GM23338 (cell line): ENCODE results near the gene SFMBT2. TPM values are rescaled to one million over a fixed set of nuclear protein-coding genes. Genes with fewer than 3 reads are reported as not detected.

Experiments used
- ATAC-seq: fragments of 200-7000 bp; cut with Tn5 transposase; 3 replicates; pipeline ENCODE4 v1.9.1; 2020
- DNase-seq: peaks from one replicate; pipeline ENCODE4 v3.0.0-alpha.2; 2015; ENCODE audit warnings: low spot score
- H2AFZ ChIP-seq: fragments of 200-600 bp; sonication (generic); 2 replicates; pipeline ENCODE4 v1.8.0; 2016; ENCODE audit warnings: antibody characterized with exemption, mild to moderate bottlenecking, moderate library complexity
- H3F3A ChIP-seq: fragments of 200-600 bp; sonication (generic); replicated peaks from 2 replicates; pipeline ENCODE4 v1.8.0; 2017; ENCODE audit warnings: antibody characterized with exemption, mixed run types, low read depth
- H3K27ac ChIP-seq: fragments of 200-600 bp; sonication (generic); 2 replicates; pipeline ENCODE4 v1.6.1; 2016; ENCODE audit warnings: low read depth
- H3K27me3 ChIP-seq: fragments of 200-600 bp; sonication (generic); 2 replicates; pipeline ENCODE4 v1.8.0; 2016; ENCODE audit warnings: mild to moderate bottlenecking, mixed run types, moderate library complexity; ENCODE audit not compliant: insufficient read depth
- H3K36me3 ChIP-seq: fragments of 200-600 bp; sonication (generic); 2 replicates; pipeline ENCODE4 v1.8.0; 2016; ENCODE audit warnings: mild to moderate bottlenecking; ENCODE audit not compliant: insufficient read depth
- H3K4me1 ChIP-seq: fragments of 200-600 bp; sonication (generic); 2 replicates; pipeline ENCODE4 v1.8.0; 2016; ENCODE audit warnings: mild to moderate bottlenecking, moderate library complexity; ENCODE audit not compliant: insufficient read depth
- H3K4me2 ChIP-seq: fragments of 200-600 bp; sonication (generic); 2 replicates; pipeline ENCODE4 v1.7.1; 2017; ENCODE audit warnings: mixed run types
- H3K4me3 ChIP-seq: fragments of 200-600 bp; sonication (generic); 2 replicates; pipeline ENCODE4 v1.6.1; 2016; ENCODE audit warnings: mixed run types
- H3K79me2 ChIP-seq: fragments of 200-600 bp; sonication (generic); replicated peaks from 2 replicates; pipeline ENCODE4 v1.8.0; 2017; ENCODE audit warnings: mild to moderate bottlenecking; ENCODE audit not compliant: insufficient read depth
- H3K9me2 ChIP-seq: fragments of 200-600 bp; sonication (generic); 2 replicates; pipeline ENCODE4 v1.8.0; 2017; ENCODE audit not compliant: insufficient read depth
- H4K20me1 ChIP-seq: fragments of 200-600 bp; sonication (generic); replicated peaks from 2 replicates; pipeline ENCODE4 v1.8.0; 2017; ENCODE audit warnings: mild to moderate bottlenecking; ENCODE audit not compliant: insufficient read depth
- H3K27ac Mint-ChIP-seq: 2 replicates; pipeline ENCODE4 v1.8.0; 2020; ENCODE audit warnings: inconsistent platforms, mild to moderate bottlenecking, moderate library complexity, mixed read lengths
- H3K27me3 Mint-ChIP-seq: 3 replicates; pipeline ENCODE4 v1.8.0; 2022; ENCODE audit warnings: low read depth, mild to moderate bottlenecking, moderate library complexity, mixed read lengths, inconsistent platforms; ENCODE audit not compliant: insufficient read depth, poor library complexity
- H3K36me3 Mint-ChIP-seq: 3 replicates; pipeline ENCODE4 v1.8.0; 2021; ENCODE audit warnings: low read depth, mild to moderate bottlenecking, inconsistent platforms, moderate library complexity, mixed read lengths
- H3K4me1 Mint-ChIP-seq: 3 replicates; pipeline ENCODE4 v1.8.0; 2020; ENCODE audit warnings: mild to moderate bottlenecking, inconsistent platforms, mixed read lengths
- H3K4me3 Mint-ChIP-seq: 3 replicates; pipeline ENCODE4 v1.8.0; 2021; ENCODE audit warnings: moderate library complexity, mild to moderate bottlenecking, inconsistent platforms, mixed read lengths
- H3K9me3 Mint-ChIP-seq: 3 replicates; pipeline ENCODE4 v1.8.0; 2020; ENCODE audit warnings: moderate library complexity, mild to moderate bottlenecking, inconsistent platforms, mixed read lengths
- ETS1 ChIP-seq: IDR thresholded peaks from 2 replicates; pipeline ENCODE4 v1.6.1; 2016; ENCODE audit warnings: antibody characterized with exemption
- EZH2 ChIP-seq: fragments of 200-600 bp; sonication (generic); IDR thresholded peaks from one replicate; pipeline ENCODE4 v1.8.0; 2017; ENCODE audit warnings: antibody characterized with exemption, mild to moderate bottlenecking, low read depth; ENCODE audit not compliant: unreplicated experiment
- EZH2phosphoT487 ChIP-seq: fragments of 200-600 bp; sonication (generic); IDR thresholded peaks from one replicate; pipeline ENCODE4 v1.8.1; 2018; ENCODE audit warnings: antibody characterized with exemption; ENCODE audit not compliant: unreplicated experiment
- JUNB ChIP-seq: IDR thresholded peaks from one replicate; pipeline ENCODE4 v1.6.1; 2016; ENCODE audit warnings: antibody characterized with exemption; ENCODE audit not compliant: unreplicated experiment
- NANOG ChIP-seq: IDR thresholded peaks from 2 replicates; pipeline ENCODE4 v1.6.1; 2016; ENCODE audit warnings: antibody characterized with exemption, borderline replicate concordance
- POLR2AphosphoS5 ChIP-seq: IDR thresholded peaks from 2 replicates; pipeline ENCODE4 v1.6.1; 2016; ENCODE audit warnings: antibody characterized with exemption, low read depth
- REST ChIP-seq: IDR thresholded peaks from one replicate; pipeline ENCODE4 v1.6.1; 2018; ENCODE audit warnings: antibody characterized with exemption; ENCODE audit not compliant: unreplicated experiment
- ZNF114 ChIP-seq: fragments of 250-450 bp; sonication (Bioruptor Pico); IDR thresholded peaks from 2 replicates; pipeline ENCODE4 v1.5.0; 2020; ENCODE audit warnings: mild to moderate bottlenecking, moderate library complexity
- ZNF331 ChIP-seq: fragments of 250-450 bp; sonication (Bioruptor Pico); IDR thresholded peaks from 2 replicates; pipeline ENCODE4 v1.5.0; 2020; ENCODE audit warnings: low read depth, mild to moderate bottlenecking, moderate library complexity
- ZNF462 ChIP-seq: fragments of 250-450 bp; sonication (Bioruptor Pico); IDR thresholded peaks from 2 replicates; pipeline ENCODE4 v1.5.0; 2020; ENCODE audit warnings: mild to moderate bottlenecking, moderate library complexity
- polyA plus RNA-seq: library from polyadenylated mRNA; unstranded; fragments of >200 nt; fragmentation: Nextera tagmentation; extraction: Ambion mirVana; gene quantifications from 2 replicates; pipeline ENCODE4 v1.2.1, GENCODE V29; 2016
- total RNA-seq: library from RNA; depleted of rRNA; stranded (reverse); fragments of >200 nt; shearing (Covaris generic); gene quantifications from 2 replicates; pipeline ENCODE4 v1.2.3, GENCODE V29; 2014
- TF ChIP-seq, protein P1 (sequence below), 2 experiments: fragments of 200-600 bp in 1 of 2; sonication (generic) in 1 of 2; conservative IDR thresholded peaks; 2 replicates each; pipeline versions ENCODE4 v1.5.1 to v1.6.1; 2016 to 2017; ENCODE audit warnings: antibody characterized with exemption in 2 of 2, low read depth in 2 of 2, mild to moderate bottlenecking in 2 of 2, moderate library complexity in 1 of 2

SFMBT2 gene
- total and polyA plus RNA-seq, 2 experiments from 2014 or later, result 2.7 to 6.7 TPM

- Histone ChIP-seq H3K27me3 (peaks cover 11% of the 10 kb centered on the region), H3K4me2 (no peak overlapping the region), H3K4me1 (peaks cover 23% of the 10 kb centered on the region), H2AFZ (no peak overlapping the region), H3K27ac (no peak overlapping the region), H3K36me3 (no peaks in the 10 kb centered on the region), H4K20me1 (peaks cover 10% of the 10 kb centered on the region), H3K4me3 (no peak overlapping the region), H3K9me2 (no peaks in the 10 kb centered on the region), H3F3A (no peaks in the 10 kb centered on the region), H3K79me2 (peaks cover 76% of the 10 kb centered on the region)
- Mint-ChIP-seq H3K9me3 (no peaks in the 10 kb centered on the region), H3K4me1 (peaks cover 19% of the 10 kb centered on the region; the same call in 2 of the 3 replicates), H3K27me3 (peaks cover 8% of the 10 kb centered on the region), H3K4me3 (no peak overlapping the region), H3K36me3 (no peaks in the 10 kb centered on the region; the same call in 2 of the 3 replicates), H3K27ac (no peak overlapping the region)
- no peak for ATAC-seq
- no peak for DNase-seq
- no peak for TF ChIP-seq EZH2phosphoT487
- no peak for TF ChIP-seq EZH2
- no peak for TF ChIP-seq NANOG
- TF ChIP-seq, protein P1, sequence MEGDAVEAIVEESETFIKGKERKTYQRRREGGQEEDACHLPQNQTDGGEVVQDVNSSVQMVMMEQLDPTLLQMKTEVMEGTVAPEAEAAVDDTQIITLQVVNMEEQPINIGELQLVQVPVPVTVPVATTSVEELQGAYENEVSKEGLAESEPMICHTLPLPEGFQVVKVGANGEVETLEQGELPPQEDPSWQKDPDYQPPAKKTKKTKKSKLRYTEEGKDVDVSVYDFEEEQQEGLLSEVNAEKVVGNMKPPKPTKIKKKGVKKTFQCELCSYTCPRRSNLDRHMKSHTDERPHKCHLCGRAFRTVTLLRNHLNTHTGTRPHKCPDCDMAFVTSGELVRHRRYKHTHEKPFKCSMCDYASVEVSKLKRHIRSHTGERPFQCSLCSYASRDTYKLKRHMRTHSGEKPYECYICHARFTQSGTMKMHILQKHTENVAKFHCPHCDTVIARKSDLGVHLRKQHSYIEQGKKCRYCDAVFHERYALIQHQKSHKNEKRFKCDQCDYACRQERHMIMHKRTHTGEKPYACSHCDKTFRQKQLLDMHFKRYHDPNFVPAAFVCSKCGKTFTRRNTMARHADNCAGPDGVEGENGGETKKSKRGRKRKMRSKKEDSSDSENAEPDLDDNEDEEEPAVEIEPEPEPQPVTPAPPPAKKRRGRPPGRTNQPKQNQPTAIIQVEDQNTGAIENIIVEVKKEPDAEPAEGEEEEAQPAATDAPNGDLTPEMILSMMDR (conservative IDR thresholded peaks at IDR 0.05; ENCODE audit: low read depth in 2 of 2), result no peak
- TF ChIP-seq ETS1, result no peak
- TF ChIP-seq REST, result no peak
- no peak for TF ChIP-seq ZNF114 (CRISPR knock-in tag)
- TF ChIP-seq JUNB, result no peak
- no peak for TF ChIP-seq ZNF331 (CRISPR knock-in tag)
- TF ChIP-seq POLR2AphosphoS5, result no peak
- TF ChIP-seq ZNF462 (CRISPR knock-in tag), result no peak
Measured at GRCh38 chr10:7401782-7402181, 9.1 kb downstream of the SFMBT2 start.
